ENCODE measurements around the gene CCSER2.

DNA sequence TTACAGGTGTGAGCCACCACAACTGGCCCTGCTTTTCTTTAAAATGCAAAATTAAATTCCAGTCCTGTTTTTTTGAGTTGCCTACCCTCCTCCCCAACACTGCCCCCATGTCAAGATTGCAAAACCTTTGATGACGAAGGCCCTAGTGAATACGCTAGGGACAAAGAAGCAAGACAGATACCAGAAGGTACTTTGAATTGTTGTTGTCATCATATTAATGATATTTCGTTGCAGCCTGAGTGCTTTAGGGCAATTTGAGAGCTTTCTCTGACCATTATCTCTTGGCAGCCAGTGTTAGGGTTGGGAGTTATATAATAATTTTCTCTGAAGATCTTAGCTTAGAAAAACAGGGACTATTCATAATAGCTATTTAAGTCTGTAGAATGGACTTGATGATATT is 7.1 kb downstream of the CCSER2 start:
- TF ChIP-seq CTCF (IDR thresholded peaks at IDR 0.05) (no peak), POLR2A (IDR thresholded peaks at IDR 0.05) (no peak)

Data from tibial nerve (tissue), 3 donors.